ENCODE data around the gene GABRR1. TPM values are rescaled to one million over a fixed set of nuclear protein-coding genes. Genes with fewer than 3 reads are reported as not detected.
"Not testable (repeated sequence)": the region's sequence is repeated elsewhere in the genome, so short reads cannot be mapped to it uniquely, and the experiment has no call there.

Gene GABRR1
- total and polyA plus RNA-seq, 2 donors, result 0.11 TPM; not detected in 1

GRCh38 chr6:89242574-89243330 is 25.6 kb upstream of the GABRR1 start:
- peak; percentile 17 for DNase-seq (ENCODE audit: extremely low spot score)
- no peak overlapping the region for H3K4me3 ChIP-seq (ENCODE audit: low read depth, low read length)
- H3K4me1 ChIP-seq (ENCODE audit: insufficient read depth), result no peaks in the 10 kb centered on the region
- 14% methylated on average over 3 of the region's 3 CpGs for WGBS
- no peaks in the 10 kb centered on the region for H3K36me3 ChIP-seq (ENCODE audit: insufficient read depth)
- no peak overlapping the region for H3K27ac ChIP-seq (ENCODE audit: low read depth)

DNA sequence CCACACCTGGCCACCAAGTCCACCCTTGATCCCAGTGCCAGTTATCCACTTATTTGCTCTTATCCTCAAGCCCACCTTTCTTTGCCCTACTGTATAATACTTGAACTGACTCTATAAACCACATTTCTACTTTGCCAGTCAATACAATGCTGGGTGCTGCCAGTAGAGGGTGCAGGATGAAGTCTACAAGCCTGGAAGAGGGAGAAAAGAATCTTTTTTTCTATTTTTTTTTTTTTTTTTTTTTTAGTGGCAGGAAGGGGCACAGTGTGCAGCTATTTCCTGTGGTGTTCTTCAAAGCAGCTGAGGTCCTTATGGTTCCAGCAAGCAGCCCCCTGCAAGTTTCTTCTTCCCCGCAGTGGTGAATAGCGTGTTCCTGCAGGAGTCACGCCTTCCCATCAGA is 22.2 kb upstream of the GABRR1 start:
- no peak overlapping the region for H3K4me3 ChIP-seq (ENCODE audit: low read depth, low read length)
- 78% methylated on average over 3 of the region's 3 CpGs for WGBS
- DNase-seq (ENCODE audit: extremely low spot score), result no peak

GRCh38 chr6:89237158-89237557 is 20.0 kb upstream of the GABRR1 start:
- H3K36me3 ChIP-seq (ENCODE audit: insufficient read depth), result no peaks in the 10 kb centered on the region
- no peaks in the 10 kb centered on the region for H3K4me1 ChIP-seq (ENCODE audit: insufficient read depth)
- H3K4me3 ChIP-seq (ENCODE audit: low read depth, low read length), result no peak overlapping the region
- no peak overlapping the region for H3K27ac ChIP-seq (ENCODE audit: low read depth)
- DNase-seq (ENCODE audit: extremely low spot score), result no peak

More for the DNA sequence above, 22.2 kb upstream of the GABRR1 start:
- no peaks in the 10 kb centered on the region for H3K36me3 ChIP-seq (ENCODE audit: insufficient read depth)
- no peaks in the 10 kb centered on the region for H3K4me1 ChIP-seq (ENCODE audit: insufficient read depth)
- no peak overlapping the region for H3K27ac ChIP-seq (ENCODE audit: low read depth)

- H3K4me1 ChIP-seq (ENCODE audit: insufficient read depth); H3K4me3 ChIP-seq (ENCODE audit: low read depth, low read length); H3K27ac ChIP-seq (ENCODE audit: low read depth); H3K36me3 ChIP-seq (ENCODE audit: insufficient read depth); DNase-seq (ENCODE audit: extremely low spot score): not testable (repeated sequence)
- WGBS, result 85% methylated on average over 15 of the region's 15 CpGs
Observed at GRCh38 chr6:89233605-89234004, 16.4 kb upstream of the GABRR1 start.

DNA sequence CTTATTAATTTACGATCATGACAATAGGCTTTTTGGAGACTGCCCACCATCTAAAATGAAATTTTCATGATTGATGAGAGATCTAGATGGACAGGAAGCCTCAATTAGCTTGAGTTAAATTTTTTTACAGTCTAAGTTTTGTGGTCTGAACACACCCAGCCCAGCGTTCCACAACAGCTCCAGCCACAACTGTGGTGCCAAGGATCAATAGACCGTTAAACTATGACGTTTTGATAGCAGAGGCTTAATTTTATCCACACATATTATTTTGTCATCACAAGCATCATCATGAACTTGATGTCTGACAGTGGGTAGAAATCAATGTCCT is 5.5 kb upstream of the GABRR1 start:
- H3K36me3 ChIP-seq (ENCODE audit: insufficient read depth), result no peaks in the 10 kb centered on the region
- no peak overlapping the region for H3K27ac ChIP-seq (ENCODE audit: low read depth)
- no peak overlapping the region for H3K4me3 ChIP-seq (ENCODE audit: low read depth, low read length)
- 71% methylated on average over 4 of the region's 4 CpGs for WGBS
- no peaks in the 10 kb centered on the region for H3K4me1 ChIP-seq (ENCODE audit: insufficient read depth)
- no peak for DNase-seq (ENCODE audit: extremely low spot score)

DNA sequence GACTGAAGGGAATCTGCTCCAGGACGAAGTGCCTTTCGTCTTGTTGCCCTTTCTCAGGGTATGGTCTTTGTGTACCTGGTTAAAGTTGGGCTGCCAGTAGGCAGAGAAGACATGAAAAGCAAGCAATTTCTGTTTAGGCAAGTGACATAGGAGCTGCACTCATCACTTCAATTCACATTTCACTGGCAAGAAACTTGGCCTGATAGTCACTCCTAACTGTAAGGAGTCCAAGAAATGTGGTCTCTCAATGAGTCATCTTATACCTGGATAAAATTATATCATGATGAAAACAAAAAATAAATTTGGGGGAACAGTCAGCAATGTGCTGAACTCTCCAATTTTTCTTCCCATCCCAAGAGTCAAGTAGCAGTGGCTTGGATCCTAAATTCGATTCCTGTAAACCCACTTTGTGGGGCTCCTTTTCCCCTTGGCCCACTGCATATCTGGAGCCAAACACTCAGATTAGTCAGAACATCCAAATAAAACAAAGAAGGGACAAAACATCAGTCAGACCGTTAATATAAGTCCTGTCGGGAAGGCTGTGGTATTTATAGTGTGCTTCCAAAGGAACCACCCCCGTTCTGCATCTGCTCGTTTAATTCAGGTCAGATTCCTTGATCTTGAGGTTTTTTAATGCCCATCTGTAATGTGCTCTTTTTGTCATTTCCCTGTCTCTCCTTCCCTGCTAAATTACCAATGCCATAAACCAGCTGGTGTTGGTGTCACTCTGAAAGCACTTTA is 5.0 kb upstream of the GABRR1 start:
- Histone ChIP-seq H3K27ac (ENCODE audit: low read depth) (no peak overlapping the region), H3K4me1 (ENCODE audit: insufficient read depth) (no peaks in the 10 kb centered on the region), H3K4me3 (ENCODE audit: low read depth, low read length) (no peak overlapping the region), H3K36me3 (ENCODE audit: insufficient read depth) (no peaks in the 10 kb centered on the region)
- WGBS, result 25% methylated on average over 7 of the region's 7 CpGs
- DNase-seq (ENCODE audit: extremely low spot score), result no peak

- no peak for DNase-seq (ENCODE audit: extremely low spot score)
- H3K36me3 ChIP-seq (ENCODE audit: insufficient read depth), result no peaks in the 10 kb centered on the region
- H3K4me3 ChIP-seq (ENCODE audit: low read depth, low read length), result no peak overlapping the region
- 86% methylated on average over 3 of the region's 3 CpGs for WGBS
- H3K4me1 ChIP-seq (ENCODE audit: insufficient read depth), result no peaks in the 10 kb centered on the region
- no peak overlapping the region for H3K27ac ChIP-seq (ENCODE audit: low read depth)
Observed at GRCh38 chr6:89221129-89221528, 4.0 kb upstream of the GABRR1 start.

DNA sequence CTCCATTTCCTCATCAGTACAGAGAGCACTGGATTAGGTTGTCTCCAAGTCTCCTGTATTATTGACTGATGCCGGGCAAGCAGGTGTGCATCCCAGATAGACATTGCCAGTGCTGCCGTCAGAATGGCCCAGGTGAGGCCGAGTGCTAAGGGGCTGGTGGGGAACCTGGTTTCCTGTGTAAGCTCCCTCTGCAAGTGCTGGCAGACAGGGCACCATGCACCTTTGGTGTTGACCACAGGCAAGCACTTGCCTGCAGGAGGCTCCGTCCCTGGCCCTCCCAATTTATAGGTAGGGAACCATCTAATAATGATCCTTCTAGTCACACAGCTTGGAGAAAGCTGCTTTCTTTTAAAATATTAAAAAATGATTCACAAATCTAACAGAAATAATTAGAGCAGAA is 747 bp downstream of the GABRR1 start:
- no peaks in the 10 kb centered on the region for H3K4me1 ChIP-seq (ENCODE audit: insufficient read depth)
- no peak for DNase-seq (ENCODE audit: extremely low spot score)
- H3K36me3 ChIP-seq (ENCODE audit: insufficient read depth), result no peaks in the 10 kb centered on the region
- H3K4me3 ChIP-seq (ENCODE audit: low read depth, low read length), result no peak overlapping the region
- H3K27ac ChIP-seq (ENCODE audit: low read depth), result no peak overlapping the region
- 84% methylated on average over 4 of the region's 4 CpGs for WGBS

DNA sequence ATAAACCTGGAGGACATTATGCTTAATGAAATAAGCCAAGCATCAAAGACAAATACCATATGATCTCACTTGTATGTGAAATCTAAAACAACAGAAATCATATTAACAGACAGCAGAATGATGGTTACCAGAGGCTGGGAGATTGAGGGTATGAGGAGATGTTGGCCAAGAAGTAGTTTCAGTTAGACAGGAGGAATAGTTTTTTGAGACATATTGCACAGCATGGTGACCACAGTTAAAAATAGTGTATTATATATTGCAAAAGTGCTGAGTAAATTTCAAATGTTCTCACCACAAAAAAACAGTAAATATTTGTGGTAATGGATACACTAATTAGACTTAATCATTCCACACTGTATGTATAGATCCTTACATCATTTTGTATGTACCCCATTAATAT is 1.8 kb downstream of the GABRR1 start:
- Histone ChIP-seq H3K4me3 (ENCODE audit: low read depth, low read length) (no peak overlapping the region), H3K4me1 (ENCODE audit: insufficient read depth) (no peaks in the 10 kb centered on the region)

GRCh38 chr6:89214197-89214596 is 3.0 kb downstream of the GABRR1 start:
- Histone ChIP-seq H3K4me1 (ENCODE audit: insufficient read depth) (no peaks in the 10 kb centered on the region), H3K36me3 (ENCODE audit: insufficient read depth) (no peaks in the 10 kb centered on the region), H3K27ac (ENCODE audit: low read depth) (no peak overlapping the region), H3K4me3 (ENCODE audit: low read depth, low read length) (no peak overlapping the region)
- no peak for DNase-seq (ENCODE audit: extremely low spot score)

More for the DNA sequence above, 1.8 kb downstream of the GABRR1 start:
- Histone ChIP-seq H3K36me3 (ENCODE audit: insufficient read depth) (no peaks in the 10 kb centered on the region), H3K27ac (ENCODE audit: low read depth) (no peak overlapping the region)
- no peak for DNase-seq (ENCODE audit: extremely low spot score)

DNA sequence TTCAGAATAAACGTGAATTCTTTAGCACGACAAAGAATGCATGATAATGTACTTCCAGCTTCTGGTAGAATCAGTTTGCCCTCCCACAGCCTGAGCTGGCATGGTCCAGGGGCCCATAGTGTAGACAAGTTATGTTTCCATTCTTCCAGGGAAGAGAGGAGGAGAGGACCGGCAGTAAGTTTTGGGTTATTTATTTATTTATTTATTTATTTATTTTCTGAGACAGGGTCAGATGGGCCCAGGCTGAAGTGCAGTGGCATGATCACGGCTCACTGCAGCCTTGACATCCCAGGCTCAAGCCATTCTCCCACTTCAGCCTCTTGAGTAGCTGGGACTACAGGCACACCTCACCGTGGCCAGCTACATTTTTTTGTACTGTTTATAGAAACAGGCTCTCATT is 4.7 kb downstream of the GABRR1 start:
- WGBS, result 61% methylated on average over 5 of the region's 5 CpGs
- H3K27ac ChIP-seq (ENCODE audit: low read depth), result no peak overlapping the region
- H3K4me1 ChIP-seq (ENCODE audit: insufficient read depth), result no peaks in the 10 kb centered on the region
- H3K4me3 ChIP-seq (ENCODE audit: low read depth, low read length), result no peak overlapping the region
- DNase-seq (ENCODE audit: extremely low spot score), result no peak
- H3K36me3 ChIP-seq (ENCODE audit: insufficient read depth), result no peaks in the 10 kb centered on the region

- Histone ChIP-seq H3K36me3 (ENCODE audit: insufficient read depth) (no peaks in the 10 kb centered on the region), H3K27ac (ENCODE audit: low read depth) (no peak overlapping the region), H3K4me3 (ENCODE audit: low read depth, low read length) (no peak overlapping the region), H3K4me1 (ENCODE audit: insufficient read depth) (no peaks in the 10 kb centered on the region)
- no peak for DNase-seq (ENCODE audit: extremely low spot score)
- WGBS, result 84% methylated on average over 6 of the region's 6 CpGs
Observed at GRCh38 chr6:89209457-89209856, 7.7 kb downstream of the GABRR1 start.

DNA sequence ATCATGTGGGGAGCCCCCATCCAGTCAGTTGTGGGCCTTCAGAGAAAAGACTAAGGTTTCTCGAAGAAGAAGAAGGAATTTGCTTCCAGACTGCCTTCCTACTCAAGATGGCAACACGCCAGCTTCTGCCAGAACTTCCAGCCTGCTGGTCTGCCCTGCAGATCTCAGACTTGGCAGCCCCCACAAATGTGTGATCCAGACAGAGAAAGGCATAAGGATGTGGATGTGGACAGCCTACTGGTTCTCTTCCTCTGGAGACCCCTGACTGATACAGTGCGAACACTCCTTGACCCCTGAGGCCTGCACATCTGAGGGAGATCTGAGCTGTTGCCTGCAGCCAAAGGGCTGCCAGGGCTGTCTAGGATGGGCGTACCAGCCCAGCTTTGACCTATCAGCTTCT is 8.6 kb downstream of the GABRR1 start:
- Histone ChIP-seq H3K4me3 (ENCODE audit: low read depth, low read length) (no peak overlapping the region), H3K27ac (ENCODE audit: low read depth) (no peak overlapping the region), H3K36me3 (ENCODE audit: insufficient read depth) (no peaks in the 10 kb centered on the region), H3K4me1 (ENCODE audit: insufficient read depth) (no peaks in the 10 kb centered on the region)
- WGBS, result 52% methylated on average over 4 of the region's 4 CpGs
- DNase-seq (ENCODE audit: extremely low spot score), result no peak

DNA sequence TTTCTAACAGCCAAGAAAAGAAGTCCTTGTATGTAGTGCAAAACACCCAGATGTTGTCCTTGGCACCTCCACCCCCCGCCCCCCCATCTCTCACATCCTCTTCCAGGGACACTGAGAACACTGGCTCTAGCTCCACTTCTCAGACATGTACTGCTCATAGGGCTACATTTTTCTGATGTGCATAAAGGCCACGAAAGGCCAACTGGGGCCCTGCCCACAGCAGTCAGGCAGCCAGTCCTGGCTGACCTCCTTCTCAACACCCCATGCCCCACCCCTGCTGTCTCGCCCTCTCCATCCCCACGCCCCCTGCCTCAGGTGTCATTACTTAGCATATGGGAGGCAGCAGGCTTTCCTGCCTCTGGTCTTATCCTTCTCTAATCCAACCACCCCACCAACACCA is 11.3 kb downstream of the GABRR1 start:
- 79% methylated on average over 4 of the region's 4 CpGs for WGBS
- H3K27ac ChIP-seq (ENCODE audit: low read depth), result no peak overlapping the region
- no peak overlapping the region for H3K4me3 ChIP-seq (ENCODE audit: low read depth, low read length)
- no peaks in the 10 kb centered on the region for H3K4me1 ChIP-seq (ENCODE audit: insufficient read depth)
- no peak for DNase-seq (ENCODE audit: extremely low spot score)
- H3K36me3 ChIP-seq (ENCODE audit: insufficient read depth), result no peaks in the 10 kb centered on the region
